Measurements from ENCODE around the gene HNRNPL.
"Not testable (repeated sequence)": the region's sequence is repeated elsewhere in the genome, so short reads cannot be mapped to it uniquely, and the experiment has no call there.

Gene HNRNPL

DNA sequence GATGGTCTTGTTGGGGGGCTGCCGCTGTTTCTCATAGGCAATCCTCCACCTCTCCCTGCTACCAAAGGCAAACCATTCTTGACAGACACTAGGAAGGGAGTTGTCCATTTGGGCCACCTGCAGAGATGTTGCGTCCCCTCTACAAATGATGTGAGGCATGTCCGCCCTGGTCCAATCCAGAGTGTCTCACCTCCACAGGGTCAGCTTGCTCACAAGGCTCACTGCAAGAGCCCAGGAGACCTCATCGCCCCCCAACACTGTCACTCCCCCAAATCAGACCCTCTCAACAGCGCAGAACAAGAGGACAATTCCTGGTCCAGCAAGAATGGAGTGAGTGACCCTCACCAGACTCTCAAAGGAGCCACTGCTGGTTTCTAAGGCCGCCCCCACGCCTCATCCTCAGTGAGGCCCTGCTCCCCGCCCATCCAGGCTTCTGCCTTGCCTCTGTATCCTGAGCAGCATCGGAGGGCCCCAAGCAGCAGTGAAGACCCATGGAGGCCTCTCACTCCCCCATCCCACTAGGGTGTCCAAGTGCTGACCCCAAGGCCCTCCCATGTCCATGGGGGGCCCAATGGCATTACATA lies 6.5 kb downstream of the HNRNPL start:
- DNase-seq, result no peak

DNA sequence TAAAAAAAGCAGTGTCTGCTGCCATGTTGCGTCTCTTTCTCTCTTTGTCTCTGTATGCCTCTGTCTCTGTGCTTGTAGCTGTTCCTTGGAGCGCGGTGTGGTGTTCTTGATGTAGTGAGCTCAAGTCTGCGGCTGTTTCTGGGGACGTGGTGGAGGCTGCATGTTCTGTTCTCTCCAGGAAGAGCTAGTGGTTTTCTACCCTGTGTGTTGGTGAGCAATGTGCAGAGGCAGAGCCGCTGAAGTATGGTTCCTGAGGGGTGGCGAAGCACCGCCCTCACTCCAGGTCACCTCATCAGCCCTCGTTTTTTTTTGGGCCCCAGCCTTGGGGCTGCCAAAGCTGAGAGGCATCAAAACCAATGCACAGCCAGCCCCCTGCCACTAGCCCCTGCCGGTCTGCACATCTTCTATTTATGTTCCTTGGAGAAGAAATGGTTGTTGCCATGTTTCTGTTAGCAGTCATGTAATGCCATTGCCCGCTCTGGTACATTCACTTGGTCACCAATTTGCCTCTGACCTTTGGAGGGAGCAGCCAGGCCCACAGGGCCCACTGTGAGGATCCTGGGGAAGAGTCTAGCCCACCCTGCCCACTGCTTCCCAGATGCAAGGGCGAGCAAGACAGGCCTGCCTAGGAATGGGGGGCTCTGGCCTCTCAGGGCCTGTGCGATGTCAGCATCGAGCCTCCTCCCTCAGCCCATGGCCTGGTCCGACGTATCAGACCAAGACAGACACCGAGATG lies 7.2 kb downstream of the HNRNPL start:
- DNase-seq, result no peak

DNA sequence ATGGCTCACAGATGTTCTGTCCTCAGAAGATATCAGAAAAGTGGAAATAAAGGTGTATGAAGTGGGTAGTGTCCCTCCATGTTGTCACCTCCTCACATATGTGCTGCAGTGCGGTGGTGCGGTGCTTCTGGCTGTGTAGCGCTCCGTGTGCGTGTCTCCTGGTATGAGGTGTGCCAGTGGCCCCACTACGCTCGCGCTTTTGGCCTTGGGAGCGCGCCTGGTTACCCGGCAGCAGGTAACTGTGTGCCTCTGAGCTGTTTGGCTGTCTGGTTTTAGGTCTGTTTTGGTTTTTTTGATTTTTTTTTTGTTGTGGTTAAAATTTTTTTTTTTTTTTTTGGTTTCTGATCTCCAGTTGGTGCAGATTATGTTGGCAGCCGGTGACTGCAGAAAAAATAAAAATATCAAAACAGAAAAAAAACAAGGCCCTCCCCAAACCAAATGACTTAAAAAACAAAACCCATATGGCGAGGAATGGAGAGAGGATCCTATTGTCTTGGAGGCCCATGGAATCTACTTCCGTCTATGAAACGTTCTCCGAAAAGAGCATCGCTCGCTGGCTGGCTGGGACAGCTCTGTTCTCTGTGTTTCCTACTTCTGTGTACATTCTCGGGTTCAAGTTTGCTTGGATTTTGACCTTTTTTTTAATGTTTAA lies 7.9 kb downstream of the HNRNPL start:
- no peak for DNase-seq

DNA sequence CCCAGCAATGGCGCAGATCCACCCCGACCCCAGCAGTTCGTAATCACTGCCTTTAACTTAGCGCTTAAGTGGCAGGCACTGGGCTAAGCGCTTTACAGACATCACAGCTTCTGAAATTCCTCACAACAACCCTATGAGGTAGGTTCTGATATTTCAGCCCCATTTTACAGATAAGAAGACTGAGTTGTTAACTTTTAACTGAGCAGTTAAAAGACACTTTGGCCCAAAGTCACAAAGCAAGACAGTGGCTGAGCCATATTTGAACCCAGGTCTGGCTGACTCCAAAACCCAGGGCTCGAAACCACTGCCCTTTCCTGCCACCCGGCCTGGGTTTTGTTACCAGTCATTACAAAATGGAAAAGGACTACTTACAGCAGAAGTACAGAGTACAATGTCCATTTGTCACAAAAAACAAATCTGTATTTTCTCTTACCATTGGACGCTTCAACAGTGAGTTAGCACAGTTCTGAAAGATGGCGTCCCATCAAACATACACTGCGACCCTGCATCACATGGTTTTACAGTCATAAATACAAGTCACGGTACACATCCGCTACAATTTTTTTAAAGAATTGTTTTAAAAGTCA lies 8.5 kb downstream of the HNRNPL start:
- no peak for DNase-seq

DNA sequence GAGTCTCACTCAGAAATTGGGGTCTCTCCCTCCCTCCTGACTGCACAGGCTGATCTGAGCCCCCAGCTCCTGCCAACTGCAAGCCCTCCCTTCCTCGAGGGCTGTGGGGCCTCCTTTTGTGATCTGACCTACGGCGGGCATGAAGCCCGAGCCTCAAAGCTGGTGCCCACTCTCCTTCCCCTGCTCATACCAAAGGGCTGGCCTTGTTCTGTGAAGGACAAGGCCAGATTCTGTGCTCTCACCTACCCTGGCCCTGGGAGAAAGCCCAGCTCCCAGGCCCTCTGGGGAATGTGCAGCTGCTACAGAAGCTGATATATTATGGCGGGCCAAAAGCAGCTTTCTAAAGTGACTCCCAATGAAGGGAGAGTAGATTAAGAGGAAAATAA lies 9.2 kb downstream of the HNRNPL start:
- no peak for DNase-seq

DNA sequence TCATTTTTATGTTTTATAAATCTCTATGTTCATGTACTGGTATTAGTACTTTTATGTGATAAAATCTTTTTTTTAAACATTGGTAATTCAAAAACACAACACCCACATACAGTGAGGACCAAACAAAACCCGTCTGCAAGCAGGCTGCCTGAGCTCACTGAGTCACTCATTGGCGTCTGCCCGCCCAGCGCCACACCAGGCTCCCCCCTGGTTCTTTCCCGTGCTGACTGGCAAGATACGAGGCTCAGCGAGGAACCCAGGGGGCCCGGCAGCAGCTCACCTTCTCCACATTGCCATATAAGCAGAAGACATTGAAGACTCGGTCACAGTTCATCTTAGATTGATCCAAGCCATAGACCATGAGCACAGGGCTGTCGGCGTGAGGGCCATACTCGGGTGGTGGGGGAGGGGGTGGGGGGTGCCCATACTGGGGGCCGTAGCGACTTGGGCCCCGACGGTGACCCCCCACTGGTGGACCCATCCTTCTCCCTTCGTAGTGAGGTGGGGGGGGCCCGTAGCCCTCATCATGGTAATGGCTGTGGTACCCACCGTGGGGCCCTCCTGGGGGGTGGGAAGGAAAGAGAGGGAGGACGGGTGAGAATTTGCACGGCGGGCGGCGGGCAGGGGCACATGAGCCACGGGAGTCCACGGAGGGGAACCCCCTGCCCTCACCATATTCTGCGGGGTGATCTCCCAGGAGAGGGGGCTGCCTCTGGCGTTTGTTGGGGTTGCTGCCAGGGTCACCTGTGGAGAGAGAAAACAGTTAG lies 9.8 kb downstream of the HNRNPL start:
- no peak for DNase-seq

DNA sequence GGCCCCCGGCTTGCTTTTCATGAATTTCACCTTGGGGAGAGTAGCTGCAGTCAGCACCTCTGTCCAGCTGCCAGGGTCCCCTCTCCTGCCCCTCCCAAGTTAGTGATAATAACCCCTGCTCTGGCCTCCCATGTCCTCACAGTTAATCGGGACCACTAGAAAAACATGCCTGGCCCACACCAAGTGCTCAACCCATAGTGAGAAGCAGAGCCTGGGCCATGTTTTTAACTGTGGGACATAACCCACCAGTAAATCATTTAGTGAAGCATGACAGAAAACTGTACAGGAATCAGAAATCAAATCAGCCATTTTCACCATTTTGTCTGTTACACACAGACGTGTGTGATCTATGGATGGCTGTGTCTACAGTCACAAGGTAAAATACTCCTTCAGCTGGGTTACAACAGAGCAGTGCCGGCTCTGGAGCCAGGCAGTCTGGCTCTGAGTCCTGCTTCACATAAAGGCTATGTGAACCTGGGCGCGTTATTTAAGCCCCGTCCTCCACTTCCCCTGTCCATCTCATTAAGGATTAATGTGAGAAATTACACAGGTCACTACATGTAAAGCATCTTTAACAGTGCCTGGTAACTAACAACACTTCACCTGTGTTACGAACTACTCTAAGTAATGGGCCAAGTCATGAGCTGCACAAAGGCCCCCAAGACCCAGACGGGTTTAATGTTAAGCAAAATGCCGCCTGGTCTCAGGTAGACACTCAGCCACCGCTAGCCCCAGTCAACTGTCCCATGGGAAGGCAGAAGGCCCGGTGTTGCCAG lies 10.6 kb downstream of the HNRNPL start:
- DNase-seq, result no peak

DNA sequence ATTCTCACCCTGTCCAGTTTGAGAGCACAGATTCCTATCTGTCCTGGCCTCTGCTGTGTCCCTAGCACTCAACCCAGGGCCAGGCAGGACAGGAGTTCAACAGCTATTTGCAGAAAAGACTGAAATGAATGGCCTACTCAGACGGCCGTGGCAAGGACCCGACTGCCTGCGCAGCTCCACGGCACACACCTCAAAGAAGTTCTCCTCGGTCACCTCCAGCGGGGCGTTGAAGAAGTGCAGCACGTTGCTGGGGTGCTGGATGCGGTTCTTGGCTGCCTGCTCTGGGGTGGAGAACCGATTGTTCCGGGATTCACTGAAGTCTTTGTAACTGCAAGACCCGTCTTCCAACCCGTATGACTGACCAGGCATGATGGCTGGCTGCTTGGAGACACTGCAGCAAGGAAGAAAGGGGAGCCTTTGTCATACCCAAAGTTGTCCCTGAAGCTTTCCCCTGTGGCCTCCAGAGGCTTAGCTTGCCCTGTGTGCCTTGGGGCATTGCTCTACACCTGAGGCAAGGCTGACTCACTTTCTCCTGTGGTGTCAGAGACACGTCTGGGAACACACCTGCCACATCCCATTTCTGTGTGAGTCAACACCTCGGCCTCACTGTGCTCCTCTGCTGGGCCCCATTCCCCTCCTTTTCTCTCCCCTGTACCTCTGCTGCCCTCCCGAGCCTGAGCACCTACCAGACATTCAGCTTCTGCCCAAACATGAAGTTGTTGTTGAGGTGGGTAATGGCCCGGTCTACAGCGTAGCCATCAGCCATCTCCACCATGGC lies 11.4 kb downstream of the HNRNPL start:
- DNase-seq, result no peak

DNA sequence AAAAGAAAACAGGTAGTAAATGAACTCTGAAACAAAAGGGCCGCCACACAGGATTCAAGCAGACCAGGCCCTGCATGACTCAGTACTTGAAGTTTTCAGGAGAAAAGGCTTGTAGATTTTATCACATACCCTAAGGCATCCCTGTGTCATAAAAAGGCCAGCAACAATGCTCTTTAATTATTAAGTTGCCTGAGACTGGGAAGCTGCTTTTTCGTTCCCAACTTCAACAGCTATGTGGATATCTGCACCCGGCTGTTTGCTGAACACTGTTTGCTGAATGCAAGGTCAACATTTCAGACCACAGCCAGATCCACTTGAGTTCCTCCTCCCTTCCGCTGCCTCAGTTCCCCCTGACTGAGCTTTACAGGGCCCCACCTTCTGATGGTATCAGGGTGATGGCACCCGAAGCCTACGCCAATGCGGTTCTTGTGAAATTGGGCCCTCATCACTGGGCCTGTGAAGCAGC lies 12.1 kb downstream of the HNRNPL start:
- no peak for DNase-seq

DNA sequence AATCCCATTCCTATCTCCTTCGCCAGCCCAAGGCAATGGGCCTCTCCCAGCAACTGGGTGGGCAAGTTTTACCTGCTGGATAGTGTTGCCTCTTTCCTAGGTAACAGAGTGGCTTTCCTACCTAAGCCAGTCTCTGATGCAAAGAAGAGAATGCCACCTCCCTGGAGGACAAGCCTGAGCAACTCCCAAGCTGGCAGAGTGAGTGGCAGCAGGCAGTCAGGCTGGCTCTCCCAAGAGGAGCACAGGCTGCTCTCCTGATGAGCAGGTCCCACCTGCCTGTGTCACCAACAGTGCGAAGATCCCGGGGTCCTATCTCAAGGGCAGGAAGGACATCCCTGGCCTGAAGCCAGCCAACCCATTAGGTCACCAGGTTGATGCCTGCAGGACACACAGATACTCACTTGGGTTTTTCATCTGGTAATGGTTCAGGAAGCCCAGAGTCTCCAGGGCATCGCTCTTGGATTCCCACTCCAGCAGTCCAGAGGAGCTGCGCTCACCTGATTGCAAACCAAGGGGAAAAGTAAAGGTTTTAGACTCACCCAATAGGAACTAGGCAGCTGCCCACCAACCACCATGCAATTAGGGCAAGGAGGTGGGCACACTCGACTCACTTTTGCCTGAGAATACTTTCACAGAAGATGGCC lies 12.7 kb downstream of the HNRNPL start:
- DNase-seq, result no peak

DNA sequence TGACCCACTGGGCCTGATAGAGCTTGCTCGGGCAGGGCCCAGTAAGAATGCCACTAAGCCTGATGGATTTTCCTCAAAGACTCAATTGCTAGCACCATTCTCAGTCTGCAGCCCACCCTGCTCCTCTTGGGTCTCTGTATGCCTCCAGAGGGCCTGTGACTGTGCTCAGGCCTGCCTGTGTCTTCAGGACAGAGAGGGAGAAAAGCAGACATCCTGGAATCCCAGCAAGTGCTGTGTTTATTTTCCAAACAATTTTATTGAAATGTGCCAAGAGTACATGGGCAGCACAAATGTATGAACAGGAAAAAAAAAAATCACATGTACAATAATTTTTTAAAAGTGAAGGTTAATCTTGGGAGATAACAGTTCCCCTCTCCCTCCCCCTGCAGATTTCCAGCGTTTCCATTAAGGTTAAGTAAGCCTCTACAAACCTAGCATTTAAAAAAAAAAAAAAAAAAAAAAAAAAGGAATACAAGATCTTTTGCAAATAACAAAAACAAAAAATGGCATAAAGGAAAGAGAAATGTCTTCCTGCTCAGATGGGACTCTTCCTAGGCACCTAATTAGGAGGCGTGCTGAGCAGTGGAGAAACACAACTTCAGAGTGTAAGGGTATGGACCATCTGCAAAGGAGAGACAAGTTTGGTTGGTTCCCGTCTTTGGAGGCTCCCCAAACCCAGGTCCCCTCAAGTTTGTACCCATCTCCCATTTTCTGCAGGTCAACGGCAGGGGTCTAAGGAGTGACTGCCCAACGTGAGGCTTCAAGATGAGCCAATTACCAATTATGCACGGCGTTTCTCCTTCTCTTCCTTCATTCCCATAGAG lies 13.4 kb downstream of the HNRNPL start:
- DNase-seq, result no peak

DNA sequence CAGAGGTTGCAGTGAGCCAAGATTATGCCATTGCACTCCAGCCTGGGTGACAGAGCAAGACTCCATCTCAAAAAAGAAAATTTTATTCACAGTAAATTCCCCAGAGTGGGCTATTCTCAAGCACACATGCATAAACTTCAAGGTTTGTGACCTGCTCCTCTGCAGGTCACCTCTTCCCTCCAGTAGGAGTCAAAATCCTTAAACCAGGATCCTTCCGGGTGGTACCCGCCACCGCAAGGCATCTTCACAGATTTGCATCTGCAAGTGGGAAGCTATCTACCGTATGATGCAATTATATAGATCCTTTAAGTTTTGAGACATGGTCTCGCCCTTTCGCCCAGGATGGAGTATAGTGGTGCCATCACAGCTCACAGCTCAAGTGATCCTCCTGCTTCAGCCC lies 15.2 kb downstream of the HNRNPL start:
- DNase-seq, result no peak

DNA sequence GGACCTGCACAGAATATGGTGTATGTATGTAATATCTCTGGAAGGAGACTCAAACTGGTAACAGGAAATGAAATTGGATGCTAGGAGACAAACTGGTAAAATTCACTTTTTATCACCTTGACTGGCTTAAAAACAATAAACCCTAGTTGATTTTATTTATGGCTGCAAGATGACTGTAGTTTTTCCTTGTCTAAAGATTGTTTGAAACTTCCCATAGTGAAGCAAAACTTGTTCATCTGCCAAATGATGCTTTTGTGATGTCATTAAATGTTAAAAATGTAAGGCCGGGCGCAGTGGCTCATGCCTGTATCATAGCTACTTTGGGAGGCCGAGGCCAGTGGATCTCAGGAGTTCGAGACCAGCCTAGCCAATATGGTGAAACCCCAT lies 15.7 kb downstream of the HNRNPL start:
- no peak for DNase-seq

DNA sequence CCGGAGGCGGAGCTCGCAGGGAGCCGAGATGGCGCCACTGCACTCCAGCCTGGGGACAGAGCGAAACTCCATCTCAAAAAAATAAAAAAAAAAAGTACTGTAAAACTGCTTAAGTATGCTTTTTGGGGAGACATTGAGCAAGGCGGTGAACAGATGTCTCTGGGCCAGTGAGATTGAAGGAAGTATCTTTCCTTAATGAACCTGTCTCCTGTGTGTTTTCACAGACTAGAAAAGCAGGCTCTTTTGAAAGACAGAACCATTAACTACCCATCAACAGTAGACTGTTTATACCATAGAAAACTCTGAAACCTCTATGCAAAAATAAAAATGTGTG lies 16.7 kb downstream of the HNRNPL start:
- no peak for DNase-seq

DNA sequence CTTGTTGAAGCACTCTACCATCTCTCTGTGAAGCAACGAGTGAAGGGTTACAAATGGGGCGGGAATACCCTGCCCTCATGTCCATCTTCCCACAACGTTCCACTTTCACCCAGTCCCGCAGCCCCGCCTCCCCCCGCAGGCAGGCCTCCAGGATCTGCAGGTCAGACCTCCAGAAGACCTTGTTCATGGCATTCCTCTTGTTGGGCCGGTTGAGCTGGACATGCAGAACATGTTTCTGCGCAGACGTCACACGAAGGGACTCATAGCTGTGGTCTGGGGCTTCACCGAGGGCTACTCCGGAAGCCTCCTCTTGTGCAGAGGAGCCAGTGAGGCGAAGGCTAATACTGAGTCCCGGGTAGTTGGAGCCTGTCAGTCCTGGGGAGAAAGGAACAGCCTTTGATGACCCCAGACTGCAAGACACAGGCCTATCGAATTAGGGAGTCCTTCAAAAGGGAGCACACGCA lies 18.6 kb downstream of the HNRNPL start:
- DNase-seq, result no peak

DNA sequence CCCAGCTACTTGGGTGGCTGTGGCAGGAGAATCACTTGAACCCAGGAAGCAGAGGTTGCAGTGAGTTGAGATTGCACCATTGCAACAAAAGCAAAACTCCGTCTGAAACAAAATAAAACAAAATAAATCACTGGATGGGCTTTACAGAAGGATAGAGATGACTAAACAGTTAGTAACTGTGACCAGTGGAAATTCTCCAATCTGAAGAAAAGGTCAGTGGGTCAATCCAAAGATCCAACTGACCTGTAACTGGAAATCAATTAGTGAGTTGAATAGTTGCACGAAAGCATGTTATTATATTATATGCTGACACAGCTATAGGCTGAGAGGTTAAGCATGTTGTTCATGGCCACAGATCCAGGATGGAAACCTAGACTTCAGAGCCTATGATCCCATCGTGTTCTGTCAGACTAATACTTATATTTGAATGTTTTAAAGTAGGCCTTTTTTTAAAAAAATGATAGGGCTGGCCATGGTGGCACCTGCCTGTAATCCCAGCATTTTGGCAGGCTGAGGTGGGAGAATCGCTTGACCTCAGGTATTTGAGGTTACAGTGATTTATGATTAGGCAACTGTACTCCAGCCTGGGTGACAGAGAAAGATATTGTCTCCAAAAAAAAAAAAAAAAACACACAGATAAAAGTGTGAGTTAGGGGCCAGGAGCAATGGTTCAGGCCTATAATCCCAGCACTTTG lies 19.6 kb downstream of the HNRNPL start:
- DNase-seq, result no peak

DNA sequence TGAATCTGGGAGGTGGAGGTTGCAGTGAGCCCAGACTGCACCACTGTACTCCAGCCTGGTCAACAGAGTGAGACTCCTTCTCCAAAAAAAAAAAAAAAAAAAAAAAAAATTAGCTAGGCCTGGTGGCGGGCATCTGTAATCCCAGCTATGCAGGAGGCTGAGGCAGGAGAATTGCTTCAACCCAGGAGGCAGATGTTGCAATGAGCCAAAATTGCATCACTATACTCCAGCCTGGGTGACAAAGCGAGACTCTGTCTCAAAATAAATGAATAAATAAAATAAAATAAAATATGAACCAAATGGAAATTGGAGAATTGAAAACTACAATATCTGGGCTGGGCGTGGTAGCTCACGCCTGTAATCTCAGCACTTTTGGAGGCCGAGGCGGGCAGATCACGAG lies 20.6 kb downstream of the HNRNPL start:
- not testable (repeated sequence) for DNase-seq

DNA sequence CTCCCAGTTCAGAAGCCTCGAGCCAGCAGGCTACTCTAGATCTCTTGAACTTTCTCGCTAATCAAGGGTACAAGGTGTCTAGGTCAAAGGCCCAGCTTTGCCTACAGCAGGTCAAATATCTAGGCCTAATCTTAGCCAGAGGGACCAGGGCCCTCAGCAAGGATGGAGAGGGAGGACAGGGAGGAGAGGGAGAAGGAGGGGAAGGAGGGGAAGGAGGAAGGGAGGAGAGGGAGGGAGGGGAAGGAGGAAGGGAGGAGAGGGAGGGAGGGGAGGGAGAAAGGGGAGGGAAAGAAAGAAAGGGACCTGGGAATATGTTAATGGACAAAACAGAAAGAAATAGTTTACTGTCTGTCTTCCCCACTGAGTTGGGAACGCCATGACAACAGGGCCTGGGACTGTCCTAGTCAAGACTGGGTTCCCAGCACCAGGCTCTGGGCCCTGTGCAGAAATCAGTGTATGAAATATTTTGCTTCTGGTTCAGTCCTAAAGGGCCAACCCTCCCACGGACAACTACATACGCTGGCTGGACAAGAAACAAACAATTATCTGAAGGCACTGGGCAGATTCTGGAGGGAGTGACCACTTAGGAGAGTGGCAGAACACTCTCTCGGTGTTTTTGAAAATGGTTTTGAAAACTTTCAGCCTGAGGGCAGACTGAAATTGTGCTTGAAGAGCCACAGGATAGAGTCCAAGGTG lies 22.8 kb downstream of the HNRNPL start:
- no peak for DNase-seq

DNA sequence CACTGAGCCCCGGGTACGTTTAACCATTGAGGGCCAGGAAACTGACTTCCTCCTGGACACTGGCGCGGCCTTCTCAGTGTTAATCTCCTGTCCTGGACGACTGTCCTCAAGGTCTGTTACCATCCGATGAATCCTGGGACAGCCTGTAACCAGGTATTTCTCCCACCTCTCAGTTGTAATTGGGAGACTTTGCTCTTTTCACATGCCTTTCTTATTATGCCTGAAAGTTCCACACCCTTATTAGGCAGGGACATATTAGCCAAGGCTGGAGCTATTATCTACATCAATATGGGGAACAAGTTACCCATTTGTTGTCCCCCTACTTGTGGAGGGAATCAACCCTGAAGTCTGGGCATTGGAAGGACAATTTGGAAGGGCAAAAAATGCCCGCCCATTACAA lies 23.9 kb downstream of the HNRNPL start:
- not testable (repeated sequence) for DNase-seq
